GM19324 (cell line): Measurements from ENCODE around the gene MRGPRD.

ENCODE experiments used
- ATAC-seq: cut with Tn5 transposase; IDR thresholded peaks from one replicate; pipeline ENCODE4 v1.9.1; 2021; ENCODE audit warnings: mild to moderate bottlenecking, moderate library complexity; ENCODE audit not compliant: unreplicated experiment, low FRiP score

The MRGPRD gene

DNA sequence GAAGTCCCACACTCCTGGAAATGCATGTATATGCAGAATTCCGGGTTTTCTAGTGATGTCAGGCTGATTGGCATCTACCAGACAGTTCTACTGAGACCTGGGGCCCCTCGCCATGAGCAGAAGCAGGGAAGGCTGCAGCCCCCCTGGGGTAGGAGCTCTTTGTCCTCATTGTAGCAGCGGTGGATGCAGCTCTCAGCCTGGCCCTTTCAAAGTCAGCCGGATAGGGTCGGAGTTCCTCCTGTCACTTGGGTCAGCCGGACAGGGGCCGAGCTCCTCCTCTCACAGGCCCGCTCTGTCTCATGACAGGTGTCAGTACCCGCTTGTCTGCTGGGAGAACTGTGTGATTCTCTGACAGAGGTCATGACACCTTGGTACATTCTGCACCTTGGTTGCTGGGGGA lies 30.0 kb downstream of the MRGPRD start:
- no peak for ATAC-seq

DNA sequence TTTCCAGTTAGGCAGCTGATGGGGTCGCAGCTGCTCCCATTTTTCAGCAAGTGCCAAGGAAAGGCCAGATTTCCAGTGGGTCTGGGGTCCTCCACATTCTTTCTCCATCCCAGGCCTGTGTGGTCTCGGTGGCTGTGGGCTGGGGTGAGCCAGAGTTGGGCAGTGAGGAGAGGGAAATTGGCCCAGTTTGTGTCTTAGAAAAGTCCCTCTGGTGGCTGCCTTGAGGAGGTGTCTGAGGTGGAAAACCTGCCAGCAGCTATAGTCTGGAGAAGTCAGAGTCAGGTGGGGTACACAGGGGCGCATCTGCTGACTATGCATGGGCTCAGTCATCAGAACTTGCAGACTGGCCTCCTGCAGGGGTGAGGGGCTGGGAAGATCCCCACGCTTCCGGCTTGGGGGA lies 30.5 kb downstream of the MRGPRD start:
- no peak for ATAC-seq

DNA sequence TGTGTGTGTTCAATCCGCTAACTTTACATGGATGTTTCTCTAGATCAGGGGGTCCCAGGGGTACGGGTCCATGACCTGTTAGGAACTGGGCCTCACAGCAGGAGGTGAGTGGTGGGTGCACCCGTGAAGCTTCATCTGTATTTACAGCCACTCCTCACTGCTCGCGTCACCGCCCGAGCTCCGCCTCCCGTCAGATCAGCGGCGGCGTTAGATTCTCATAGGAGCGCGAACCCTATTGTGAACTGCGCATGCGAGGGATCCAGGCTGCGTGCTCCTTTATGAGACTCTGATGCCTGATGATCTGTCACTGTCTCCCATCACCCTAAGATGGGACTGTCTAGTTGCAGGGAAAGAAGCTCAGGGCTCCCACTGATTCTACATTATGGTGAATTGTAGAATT lies 31.9 kb downstream of the MRGPRD start:
- no peak for ATAC-seq

DNA sequence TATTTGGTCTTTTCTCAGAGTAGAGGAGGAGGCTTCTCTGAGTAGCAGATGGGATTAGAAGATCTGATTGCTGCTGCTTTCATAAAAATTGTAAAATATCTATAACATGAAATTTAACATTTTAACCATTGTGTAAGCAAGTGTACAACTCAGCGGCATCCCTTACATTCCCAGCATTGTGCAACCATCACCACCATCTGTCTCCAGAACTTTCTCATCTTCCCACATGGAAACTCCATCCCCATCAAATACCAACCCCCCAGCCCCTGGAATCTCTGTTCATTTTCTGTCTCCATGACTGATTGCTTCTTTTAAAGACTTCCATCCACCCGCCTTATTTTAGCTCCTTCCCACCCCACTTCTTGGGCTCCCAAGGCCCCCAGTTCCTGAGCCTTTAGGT lies 32.3 kb downstream of the MRGPRD start:
- no peak for ATAC-seq

DNA sequence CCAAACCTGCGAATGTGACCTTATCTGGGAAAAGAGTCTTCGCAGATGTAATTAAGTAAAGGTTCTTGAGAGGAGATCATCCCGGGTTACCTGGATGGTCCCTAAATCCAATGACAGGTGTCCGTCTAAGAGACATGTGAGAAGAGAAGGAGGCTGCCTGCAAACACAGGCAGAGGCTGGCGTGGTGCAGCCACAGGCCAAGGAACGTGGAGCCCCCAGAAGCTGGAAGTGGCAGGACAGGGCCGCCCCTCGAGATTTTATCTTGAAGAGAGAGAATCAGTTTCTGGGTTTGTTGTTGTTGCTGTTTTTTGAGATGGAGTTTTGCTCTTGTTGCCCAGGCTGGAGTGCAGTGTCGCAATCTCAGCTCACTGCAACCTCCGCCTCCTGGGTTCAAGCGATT lies 33.6 kb downstream of the MRGPRD start:
- no peak for ATAC-seq

DNA sequence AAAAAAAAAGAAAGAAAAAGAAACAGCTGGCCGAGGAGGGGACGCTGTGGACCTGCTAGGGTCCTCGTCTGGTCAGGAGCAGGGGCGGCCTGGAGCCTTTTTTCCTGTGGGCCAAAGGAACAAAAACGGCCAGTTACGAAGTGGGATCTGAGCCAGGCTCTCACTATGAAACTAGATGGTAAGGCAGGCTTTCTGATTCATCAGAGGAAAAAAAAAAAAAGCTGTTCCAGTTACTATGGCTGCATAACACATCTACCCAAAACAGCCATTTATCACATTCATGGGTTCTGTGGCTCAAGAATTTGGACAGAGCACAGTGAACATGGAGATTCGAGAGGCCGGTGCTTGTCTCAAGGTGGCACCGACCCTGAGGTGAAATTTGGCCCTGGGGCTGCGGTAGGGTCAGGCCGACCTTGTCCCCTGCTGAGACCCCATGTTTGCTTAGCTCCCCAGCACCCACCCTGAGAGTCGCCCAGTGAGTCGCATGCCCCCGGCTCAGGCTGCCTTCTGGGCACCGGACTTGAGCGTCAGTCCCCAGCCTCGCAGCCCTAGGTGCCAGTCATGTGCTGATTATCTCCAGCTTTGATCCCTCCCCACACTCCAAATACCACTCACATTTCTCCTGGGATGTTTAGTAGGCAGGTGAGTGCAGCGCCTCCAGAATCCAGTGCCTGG lies 34.2 kb downstream of the MRGPRD start:
- no peak for ATAC-seq

DNA sequence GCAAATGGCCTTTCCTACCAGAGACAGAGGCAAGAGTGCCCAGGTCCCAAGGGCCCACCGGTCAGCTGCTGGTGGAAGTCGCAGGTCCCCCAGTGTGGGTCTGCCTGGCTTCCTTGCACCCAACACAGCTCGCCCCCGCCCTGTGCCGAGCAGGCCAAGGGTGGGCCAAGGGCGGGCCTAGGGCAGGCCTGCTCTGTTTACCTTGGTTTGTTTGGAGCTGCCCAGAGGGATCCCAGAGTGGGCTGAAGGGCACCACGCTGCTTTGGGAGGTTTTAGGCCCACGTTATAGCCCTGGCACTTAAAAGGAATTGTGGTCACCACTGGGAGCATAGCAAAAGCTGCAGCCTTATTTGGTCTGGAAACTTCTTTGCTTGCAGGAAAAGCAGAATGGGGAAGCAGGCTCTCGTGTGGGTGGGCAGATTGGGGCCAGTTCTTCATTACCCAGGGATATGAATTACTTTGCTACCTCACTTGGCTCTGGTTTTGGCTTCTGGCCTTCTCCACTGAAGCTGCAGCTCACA lies 38.0 kb downstream of the MRGPRD start:
- no peak for ATAC-seq

DNA sequence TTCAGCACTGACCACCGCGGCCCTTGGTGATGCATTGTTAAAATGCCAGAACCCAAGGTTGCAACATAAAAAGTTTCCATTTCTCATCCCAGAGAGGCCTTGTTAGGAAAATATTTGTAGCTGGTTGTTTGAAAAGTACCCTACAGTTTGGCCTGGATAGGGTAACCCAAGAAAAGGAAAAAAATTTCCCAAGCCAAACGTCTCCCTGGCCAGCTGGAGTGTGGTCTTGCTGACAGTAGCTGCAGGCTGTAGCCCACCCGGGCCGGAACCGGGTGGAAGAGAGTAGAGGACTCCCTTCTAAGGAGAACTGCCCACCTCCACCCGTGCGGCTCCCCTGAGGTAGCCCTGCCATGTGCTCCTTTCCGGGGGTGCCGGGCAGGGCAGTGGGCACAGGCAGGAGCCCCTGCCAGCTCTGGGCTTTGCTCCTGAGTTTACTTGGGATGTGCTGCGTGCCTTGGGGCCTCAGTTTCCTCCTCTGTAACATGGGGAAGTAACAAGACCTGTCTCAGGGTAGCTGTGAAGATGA lies 38.6 kb downstream of the MRGPRD start:
- ATAC-seq = no peak

DNA sequence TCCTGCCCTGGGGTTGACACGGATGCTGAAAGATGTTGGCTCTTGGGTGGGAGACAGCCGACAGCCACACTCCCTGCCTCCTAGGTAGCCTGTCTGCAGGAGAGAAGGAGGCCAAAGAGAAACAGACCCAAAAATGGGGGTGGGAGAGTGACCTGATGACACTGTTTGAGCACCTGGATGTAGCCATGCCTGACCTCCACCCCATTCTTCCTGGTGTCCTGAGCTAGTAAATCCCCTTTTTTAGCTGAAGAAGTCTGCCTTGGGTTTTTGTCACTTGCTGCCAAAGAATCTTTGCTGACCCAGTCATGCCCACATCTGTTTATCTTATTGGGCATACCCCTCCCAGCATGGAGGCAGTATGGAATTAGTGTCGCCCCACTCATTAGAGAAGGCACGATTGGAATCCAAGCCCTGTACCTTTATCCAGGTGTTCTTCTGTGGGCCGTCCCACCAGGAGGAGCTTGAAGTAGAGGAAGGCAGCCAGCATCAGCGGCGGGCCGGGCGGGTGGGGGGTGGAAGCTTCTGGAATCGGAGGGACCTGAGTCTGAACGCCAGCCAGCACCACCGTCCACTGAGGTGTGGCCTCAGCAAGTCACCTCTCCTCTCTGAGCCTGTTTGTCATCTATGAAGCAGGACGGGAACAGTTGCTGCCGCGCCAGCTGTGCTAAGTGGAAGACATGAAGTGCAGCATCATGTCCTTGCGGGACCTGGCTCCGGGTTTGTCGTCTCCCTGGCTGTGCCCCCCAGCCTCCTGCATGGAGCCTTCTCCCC lies 39.3 kb downstream of the MRGPRD start:
- ATAC-seq = no peak

DNA sequence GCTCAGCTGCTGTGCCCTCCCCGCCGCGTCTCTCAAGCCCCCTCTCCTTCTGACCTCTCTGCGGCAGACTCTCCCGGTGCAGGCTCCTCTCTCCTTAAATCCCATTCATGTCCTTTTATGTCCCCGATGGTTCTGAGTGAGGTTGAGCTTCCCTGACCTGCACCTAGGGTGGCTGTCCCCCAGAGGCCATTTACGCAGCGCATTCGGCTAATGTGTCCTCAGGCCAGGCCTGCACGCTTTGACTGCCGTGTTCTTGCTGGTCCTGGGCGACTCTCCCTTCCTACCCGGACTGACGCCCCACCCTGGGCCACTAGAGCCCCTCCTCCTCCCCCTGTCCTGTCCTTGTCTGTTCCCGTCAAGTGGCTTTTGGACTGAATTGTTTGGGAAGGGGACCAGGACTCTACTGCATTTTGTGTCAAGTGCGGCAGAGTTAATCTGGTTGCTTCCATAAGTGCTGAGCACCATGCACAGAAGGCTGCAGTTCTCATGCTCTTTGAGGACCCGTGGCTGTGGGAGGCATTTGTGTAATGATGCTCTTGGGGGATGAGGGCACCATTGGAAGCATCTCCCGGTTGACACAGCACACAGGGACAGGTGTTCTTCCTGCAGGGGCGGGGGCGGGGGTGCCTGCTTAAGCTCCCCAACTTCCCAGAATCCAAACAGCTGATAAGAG lies 40.0 kb downstream of the MRGPRD start:
- ATAC-seq = no peak

DNA sequence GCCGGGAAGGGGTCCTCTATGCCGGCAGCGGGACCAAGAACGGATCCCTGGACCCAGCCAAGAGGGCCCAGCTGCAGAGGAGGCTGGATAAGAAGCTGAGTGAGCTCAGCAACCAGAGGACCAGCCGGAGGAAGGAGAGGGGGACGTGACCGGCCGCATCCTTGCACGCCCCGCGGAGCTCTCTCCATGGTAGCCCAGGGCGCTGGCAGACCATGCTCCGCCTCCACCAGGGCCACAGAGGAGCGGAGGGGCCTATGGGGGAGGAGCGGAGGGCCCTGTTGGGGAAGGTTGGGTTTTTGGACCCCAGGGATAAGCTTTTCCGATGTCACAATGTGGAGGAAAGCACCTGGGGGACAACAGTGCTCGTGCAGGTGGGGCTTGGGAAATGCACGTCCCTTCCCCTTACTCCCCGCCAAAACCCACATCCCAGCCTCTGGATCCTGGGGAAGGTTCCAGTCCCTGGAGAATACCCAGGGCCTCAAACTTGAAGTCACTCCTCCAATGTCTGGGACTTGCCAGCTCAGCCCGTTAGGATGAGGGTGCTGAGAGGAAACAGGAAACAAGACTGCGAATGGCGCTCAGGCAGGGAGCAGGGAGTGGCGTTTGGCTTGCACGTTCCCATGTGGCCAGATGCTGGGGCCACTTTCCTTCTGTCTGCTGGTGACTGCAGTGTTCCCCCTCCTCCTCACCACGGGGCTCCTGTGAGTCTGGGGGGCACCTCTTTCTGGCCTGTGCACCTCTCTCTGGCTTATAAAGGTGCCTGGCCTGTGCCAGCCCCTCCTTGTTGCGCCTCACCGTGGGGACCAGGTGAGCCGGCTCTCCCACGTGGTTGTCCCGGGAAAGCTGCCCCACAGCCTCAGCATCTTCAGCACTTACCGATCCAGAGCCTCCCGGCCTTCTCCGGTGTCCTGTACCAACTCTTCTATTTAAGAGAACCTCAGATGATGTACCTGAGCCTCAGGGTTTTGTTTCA lies 40.9 kb downstream of the MRGPRD start:
- no peak for ATAC-seq

DNA sequence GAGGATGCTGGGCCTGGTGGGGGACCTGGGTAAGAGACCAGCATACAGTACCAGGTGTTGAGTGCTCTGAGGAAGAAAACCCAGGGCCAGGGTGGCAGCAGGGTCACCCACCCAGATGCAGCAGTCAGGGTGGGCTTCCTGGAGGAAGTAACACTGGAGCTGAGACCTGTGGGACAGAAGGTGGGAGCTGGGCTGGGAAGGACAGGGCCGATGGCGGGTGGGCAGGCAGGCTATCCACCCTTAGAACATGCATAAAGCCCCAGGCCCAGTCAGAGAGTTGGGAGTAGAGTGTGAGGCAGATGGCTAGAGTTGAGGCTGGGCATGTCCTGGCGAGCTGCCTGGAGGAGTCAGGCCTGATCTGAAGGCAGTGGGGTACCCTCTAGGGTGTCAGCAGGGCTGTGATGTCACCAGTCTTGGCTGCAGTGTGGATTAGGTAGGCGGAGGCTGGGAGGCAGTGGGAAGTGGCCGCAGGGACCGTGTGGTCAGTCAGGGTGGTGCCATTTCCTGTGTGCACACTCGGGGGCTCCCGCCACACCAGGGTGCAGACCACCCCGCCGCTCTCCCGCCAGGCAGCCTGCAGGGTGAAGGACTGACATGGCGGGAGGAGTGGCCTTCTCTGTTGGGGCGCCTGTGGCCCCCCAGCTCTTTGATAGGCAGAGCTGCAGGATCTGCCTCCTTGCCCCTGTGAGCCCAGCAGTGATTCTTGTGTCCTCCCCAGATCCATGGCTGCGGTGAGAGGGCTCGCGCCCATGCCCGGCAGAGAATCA lies 41.8 kb downstream of the MRGPRD start:
- ATAC-seq = no peak

DNA sequence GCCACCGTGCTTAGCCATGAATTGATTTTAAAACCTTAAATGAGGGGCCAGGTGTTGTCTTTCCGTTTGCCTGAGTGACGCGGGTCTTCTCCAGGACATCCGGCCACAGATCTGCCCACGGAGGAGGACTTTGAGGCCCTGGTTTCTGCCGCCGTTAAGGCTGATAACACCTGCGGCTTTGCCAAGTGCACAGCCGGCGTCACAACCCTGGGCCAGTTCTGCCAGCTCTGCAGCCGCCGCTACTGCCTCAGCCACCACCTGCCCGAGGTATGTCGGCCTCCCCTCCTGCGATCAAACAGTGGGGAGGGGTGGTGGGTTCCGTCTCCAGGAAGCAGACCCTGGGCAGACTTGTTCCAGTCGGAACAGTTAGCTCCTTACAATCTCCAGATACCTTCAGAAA lies 42.7 kb downstream of the MRGPRD start:
- ATAC-seq = no peak

DNA sequence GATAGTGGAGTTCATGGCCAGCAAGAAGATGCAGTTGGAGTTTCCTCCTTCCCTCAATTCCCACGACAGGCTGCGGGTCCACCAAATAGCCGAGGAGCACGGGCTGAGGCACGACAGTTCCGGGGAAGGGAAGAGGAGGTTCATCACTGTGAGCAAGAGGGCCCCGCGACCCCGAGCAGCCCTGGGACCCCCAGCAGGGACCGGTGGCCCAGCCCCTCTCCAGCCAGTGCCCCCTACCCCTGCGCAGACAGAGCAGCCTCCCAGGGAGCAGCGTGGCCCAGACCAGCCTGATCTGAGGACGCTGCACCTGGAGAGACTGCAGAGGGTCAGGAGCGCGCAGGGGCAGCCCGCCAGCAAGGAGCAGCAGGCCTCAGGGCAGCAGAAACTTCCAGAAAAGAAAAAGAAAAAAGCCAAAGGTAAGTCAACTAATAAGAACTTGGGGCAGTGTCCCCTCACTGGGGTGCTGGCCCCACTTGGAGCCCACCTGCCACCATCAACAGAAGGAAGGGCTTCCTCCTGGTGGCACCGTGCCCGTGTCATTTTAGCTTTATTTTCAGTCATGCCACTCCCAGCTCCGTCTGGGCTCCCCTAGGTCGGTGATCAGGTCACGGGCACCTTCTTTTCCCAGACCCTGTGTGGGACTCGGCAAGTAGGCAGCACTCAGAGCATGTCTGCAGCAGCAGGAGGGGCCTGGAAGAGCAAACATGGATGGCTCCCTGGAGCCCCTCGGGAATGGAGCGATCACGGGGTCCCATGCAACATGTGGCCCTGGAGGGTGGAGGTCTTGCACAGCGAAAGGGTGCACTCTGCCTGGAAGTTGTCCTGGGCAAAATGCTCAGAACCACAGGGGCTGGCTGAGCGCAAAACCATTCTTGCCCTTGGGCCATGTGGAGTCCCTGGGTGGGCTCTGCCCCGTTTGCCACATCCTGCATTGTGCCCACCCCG lies 43.8 kb downstream of the MRGPRD start:
- no peak for ATAC-seq

DNA sequence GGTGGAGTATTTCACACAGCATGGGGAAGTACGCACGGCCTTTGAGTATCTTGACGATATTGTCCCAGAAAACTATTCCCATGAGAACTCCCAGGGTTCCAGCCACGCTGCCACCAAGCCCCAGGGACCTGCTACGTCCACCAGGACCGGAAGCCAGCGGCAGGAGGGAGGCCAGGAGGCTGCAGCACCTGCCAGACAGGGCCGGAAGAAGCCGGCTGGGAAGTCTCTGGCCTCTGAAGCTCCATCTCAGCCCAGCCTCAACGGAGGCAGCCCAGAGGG lies 44.5 kb downstream of the MRGPRD start:
- no peak for ATAC-seq

DNA sequence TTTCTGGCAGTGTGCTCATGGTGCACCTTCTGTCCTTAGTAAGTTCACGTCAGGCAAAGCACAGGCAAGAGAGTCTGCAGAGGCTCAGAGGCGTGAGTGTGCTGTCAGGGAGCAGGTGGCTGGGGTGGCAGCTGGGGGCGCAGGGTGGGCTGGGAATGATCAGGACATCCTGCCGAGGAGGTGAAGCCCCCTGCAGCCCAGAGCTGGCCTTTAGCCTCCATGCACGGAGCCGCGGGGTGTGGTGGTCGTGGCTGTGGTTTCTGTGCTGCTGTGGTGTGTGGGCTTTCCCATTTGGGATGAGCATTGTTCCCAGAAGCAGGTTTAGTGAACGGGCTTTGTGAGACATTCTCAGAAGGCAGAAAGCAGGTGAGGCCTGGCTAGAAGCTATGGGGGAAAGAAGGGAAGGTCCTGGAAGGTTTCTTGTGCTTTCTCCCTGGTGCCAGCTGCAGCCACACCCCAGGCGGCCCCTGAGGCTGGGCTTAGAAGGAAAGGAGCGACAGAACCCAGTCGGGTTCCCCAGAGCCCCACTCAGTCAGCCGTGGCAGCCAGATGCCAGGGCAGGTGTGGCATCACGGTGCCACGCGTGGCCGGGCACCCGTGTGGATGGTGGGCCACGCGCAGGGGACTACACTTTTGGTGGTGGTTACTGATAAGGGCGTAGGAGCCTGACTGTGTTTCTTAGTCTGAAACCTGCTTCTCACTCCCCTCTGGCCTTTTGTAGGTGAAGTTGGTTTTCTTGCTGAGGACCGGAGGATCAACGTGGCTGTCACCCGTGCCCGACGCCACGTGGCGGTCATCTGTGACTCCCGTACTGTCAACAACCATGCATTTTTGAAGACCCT lies 45.0 kb downstream of the MRGPRD start:
- no peak for ATAC-seq

DNA sequence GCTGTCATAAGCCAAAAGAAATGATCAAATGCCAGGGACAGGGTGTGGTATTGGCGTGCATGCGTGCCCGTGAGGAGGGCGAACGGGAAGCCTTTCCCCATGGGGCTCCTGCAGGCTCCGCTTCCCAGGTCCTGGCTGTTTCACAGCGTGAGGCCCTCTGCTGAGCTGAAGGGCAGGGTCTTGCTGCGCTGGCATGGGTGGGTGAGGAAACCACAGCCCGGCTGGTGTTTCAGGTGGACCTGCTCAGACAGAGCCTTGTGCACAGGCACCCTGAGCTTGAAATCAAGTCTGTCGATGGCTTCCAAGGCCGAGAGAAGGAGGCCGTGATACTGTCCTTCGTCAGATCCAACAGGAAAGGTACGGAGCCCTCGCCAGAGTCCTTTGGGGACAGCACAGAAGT lies 45.7 kb downstream of the MRGPRD start:
- no peak for ATAC-seq

DNA sequence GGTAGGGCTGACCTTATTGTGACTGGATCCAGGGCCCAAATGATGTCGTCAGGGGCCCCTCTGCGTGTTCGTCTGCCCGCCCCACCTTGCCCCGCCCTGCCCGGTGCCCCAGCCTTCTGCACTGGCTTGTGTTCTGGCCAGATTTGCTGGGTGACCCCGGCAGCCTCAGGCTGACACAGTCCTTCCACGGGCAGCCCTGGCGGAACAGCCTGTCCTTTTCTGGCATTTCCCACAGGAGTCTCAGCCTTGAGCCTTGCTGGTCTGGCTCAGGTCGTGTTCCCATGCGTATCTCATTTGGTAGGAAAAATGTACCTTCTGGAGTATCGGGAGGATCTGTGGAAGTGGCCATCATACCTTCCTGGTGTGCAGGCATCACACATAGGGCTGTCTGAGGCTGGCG lies 46.1 kb downstream of the MRGPRD start:
- ATAC-seq = no peak
